Activated gamma-delta T cell treated with anti-CD3 and anti-CD28 coated beads, Interleukin-2, amount 50 U/mL, for 16 hours (primary cell): ENCODE measurements around the gene GOLIM4.
A peak's percentile ranks its signal among the peaks of the same experiment; 100 is the strongest.

ENCODE experiments used
- DNase-seq: peaks from one replicate; pipeline ENCODE4 v3.0.0-alpha.2; 2020; ENCODE audit warnings: low read depth

The GOLIM4 gene

GRCh38 chr3:168096210-168096652, 507 bp upstream of the GOLIM4 start:
- peak; percentile 0 for DNase-seq

DNA sequence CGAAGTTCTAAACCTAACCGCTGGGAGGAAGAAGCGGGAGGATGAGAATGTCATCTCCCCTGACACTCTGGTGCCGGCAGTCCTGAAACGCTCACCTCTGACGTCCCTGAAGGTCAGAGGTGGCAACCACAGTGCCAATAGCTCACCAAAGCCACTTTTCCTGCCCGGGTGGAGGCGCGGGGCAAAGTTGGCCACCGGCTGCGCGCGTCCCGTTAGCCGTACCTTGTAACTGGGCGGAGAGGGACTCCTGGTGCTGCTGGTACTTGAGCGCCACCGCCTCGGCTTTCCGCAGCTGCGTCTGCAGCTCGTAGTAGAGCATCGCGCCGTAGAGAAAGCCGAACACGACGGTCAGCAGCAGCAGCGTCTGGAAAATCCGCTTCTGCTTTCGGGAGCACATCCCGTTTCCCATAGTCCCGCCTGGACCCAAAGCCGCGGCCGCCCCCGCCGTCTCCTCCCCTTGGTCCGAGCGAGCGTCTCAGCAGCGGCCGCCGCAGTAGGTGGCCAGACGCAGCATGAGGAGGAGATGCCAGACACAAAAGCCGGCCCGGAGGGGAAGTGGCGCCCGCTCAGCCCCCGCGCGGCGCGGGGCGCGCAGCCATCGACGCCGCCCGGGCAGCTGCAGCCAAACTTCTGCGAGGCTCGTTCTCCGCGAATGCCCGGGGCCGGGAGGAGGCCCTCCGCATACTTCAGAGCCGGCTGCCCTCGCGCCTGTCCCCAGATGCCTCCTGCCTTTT, 680 bp downstream of the GOLIM4 start:
- DNase-seq, result peak; percentile 25

- no peak for DNase-seq
These were observed 1.2 kb downstream of the GOLIM4 start for GRCh38 chr3:168094580-168094876.

DNA sequence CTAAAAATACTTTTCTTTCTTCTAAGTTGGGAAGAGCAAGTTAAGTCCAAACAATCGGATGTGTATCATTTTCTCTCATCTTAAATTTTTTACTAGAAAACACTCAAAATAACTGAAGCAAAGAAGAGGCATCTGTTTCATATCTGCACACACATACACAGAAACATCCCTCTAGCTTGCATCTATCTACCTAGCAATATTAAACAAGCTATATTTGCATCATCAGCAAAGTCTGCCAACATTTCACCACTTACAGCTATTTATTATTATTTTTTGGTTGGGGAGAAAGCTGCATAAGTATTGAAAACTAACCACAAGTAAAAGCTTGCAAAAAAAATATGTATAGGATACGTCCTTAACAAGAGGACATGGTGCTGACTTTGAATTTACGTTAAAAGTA, 1.9 kb downstream of the GOLIM4 start:
- no peak for DNase-seq

DNA sequence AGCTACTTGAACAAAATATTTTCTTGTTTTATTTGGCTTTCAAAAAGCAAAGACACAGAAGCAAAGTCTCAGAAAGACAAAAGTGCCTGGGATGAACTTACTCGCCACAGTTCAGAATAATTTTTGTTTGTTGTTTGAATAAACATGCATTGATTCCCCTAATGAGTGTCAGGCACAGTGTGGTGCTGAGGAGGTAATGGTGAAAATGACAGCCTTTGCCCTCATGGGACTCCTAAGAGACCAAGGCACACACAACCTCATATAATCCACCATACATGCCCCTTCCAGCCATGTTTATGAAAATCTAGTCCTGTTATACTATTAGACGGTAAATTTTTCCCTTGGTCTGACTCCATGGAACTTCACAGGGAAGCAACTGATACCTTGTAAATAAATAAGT, 2.5 kb downstream of the GOLIM4 start:
- DNase-seq, result no peak

GRCh38 chr3:168091941-168092340, 3.8 kb downstream of the GOLIM4 start:
- no peak for DNase-seq

GRCh38 chr3:168091302-168091858, 4.3 kb downstream of the GOLIM4 start:
- no peak for DNase-seq

GRCh38 chr3:168090306-168091085, 5.2 kb downstream of the GOLIM4 start:
- no peak for DNase-seq

GRCh38 chr3:168089179-168089771, 6.4 kb downstream of the GOLIM4 start:
- DNase-seq, result no peak

DNA sequence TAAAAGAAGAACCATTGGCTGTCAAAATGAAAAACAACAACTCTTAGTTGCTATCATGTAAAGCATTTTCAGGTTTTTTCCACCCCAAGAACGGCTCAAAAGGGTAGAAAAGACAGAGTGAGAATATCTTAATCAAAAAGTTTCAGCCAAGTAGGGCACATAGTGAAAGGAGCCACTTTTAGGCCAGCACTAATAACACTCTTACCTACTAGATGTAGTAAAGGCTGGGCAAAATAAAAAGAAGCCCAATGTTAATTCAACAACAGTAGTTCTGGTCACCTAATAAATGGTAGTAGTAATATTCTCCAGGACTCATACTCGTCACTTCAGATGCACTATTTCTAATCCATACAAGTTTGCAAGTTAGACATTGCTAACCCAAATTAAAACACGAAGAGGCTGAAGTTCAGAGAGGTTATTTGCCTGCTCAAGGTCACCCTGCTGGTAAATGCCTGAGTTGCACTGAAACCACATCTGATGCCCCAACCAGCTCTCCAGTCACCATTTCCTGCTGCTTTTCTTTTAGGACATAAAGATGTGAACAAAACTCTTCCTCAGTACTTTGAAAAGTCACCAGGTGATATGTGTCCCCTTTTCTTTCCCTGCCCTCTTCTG, 7.5 kb downstream of the GOLIM4 start:
- no peak for DNase-seq

DNA sequence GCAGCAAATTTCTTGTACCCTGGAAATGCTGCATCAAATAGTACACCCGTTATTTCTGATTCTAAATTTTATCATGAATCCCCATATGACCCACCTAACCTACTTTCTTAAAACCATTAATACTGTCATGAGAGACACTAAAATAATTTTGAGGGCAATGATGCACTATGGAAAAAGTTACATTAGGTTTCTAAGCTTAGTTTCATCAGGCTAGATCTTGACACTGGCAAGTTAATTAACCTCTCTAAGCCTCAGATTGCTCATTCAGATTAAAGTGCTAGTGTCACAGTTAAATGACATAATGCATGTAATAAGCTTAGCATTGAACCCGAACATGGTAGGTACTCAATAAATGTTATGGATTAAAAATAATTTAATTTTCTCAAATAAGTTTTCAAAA, 8.2 kb downstream of the GOLIM4 start:
- no peak for DNase-seq

DNA sequence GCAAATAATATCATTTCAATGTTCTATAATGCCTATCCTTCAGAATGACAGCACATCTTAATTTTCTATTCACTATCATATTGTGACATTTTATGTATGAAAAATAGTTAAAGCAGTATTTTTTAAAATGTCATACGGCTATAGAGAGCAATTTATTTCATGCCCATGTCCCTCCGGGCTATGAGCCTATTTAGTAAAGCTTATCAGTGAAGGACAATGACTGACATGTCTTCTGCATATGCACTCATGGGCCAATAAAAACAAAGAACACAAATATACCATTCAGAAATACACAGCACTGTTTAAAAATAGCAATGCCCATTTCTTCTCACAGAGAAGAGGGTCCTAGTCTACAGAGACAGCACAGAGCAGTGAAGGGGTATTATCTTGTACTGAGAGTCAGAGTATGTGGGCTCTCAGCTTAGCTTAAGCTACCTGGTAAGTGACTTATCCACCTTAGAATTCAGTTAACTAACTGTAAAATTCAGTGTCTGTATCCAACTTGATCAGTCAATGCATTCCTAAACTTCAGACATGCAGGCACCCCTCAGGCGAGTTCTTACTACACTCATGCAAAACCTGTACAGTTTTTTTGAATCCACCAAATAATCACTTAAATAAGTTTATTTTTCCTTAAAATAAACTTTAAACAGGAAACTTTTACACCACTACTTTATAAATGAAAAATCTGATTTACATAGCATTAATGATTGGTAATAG, 9.0 kb downstream of the GOLIM4 start:
- no peak for DNase-seq

DNA sequence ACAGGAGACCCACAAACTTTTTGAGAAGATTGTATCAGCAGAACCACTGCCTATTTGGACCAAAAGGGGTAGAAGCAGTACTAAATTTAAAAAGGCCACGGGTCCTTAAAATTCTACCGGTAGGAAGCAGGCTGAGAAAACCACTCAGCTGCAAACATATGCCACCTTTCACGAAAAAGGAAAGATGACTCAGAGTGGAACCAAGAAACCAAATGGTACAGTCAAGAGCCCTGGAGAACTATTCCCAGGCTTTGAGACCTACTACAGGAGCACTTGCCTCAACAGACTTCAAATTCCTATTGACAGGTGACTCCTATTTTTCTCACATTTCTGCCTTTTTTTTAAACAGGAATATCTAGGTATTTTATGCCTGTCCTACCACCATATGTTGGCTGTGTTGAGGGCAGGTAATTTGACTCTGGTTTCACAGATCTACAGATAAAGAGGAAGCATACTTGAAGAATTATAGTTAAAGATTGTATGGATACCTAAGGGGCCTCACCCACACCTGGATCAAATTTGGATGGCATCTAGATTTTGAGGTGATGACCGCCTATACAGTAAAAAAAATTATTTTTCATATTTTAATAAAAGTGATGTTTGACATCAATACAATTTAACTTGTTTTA, 10.1 kb downstream of the GOLIM4 start:
- no peak for DNase-seq

DNA sequence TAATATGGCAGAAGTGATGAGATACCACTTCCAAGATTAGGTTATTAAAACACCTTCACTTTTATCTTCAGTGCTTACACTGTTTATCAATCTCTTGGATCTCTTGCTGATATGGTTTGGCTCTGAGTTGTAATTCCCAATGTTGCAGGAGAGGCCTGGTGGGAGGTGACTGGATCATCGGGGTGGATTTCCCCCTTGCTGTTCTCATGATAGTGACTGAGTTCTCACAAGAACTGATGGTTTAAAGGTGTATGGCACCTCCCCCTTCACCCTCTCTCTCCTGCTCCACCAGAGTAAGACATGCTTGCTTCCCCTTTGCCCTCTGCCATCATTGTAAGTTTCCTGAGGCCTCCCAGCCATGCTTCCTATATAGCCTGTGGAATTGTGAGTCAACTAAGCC, 11.8 kb downstream of the GOLIM4 start:
- DNase-seq, result no peak

- no peak for DNase-seq
These were observed 13.9 kb downstream of the GOLIM4 start for GRCh38 chr3:168081856-168082255.

GRCh38 chr3:168081171-168081771, 14.5 kb downstream of the GOLIM4 start:
- DNase-seq, result no peak

GRCh38 chr3:168080499-168081170, 15.1 kb downstream of the GOLIM4 start:
- no peak for DNase-seq

GRCh38 chr3:168080022-168080421, 15.7 kb downstream of the GOLIM4 start:
- DNase-seq, result no peak

GRCh38 chr3:168077091-168077490, 18.6 kb downstream of the GOLIM4 start:
- DNase-seq, result no peak

DNA sequence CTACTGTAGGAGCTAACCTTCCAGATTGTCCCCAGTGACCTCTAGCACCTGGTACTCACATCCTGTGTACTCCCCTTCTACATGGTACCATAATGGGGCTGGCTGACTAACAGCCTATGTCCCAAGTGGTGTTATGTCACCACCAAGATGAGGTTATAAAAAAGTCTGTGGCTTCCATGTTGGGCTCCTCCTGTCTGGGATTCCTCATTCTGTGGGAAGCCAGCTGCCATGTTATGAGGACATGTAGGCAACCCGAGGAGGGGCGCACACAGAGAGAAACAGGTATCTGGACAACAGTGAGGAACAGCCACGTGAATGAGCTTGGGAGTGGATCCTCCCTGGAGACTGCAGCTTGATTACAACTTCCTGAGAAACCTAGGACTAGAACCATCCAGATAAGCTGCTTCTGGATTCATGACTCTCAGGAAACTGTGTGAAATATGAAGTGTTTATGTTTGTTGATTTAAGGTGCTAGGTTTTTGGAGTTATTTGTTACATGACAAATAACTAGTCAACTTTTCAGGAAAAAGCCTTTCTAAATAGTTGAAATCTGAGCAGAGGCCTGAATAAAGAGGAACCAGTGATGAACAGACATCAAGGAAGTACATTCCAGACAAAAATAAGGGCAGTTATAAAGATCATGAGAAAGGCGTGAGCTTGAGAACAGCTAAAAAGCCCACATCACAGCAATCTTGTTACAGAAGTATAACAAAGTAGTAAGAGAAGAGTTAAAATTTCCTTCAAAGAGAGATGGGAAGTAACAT, 21.7 kb downstream of the GOLIM4 start:
- no peak for DNase-seq
